Medulla oblongata (tissue), 1 donor: Measurements from ENCODE around the gene XPR1.
"Not testable (repeated sequence)": the region's sequence is repeated elsewhere in the genome, so short reads cannot be mapped to it uniquely, and the experiment has no call there.

Source experiments
- DNase-seq: peaks from one replicate; pipeline ENCODE4 v3.0.0-alpha.2; 2015; ENCODE audit errors: extremely low spot score

XPR1 gene

DNA sequence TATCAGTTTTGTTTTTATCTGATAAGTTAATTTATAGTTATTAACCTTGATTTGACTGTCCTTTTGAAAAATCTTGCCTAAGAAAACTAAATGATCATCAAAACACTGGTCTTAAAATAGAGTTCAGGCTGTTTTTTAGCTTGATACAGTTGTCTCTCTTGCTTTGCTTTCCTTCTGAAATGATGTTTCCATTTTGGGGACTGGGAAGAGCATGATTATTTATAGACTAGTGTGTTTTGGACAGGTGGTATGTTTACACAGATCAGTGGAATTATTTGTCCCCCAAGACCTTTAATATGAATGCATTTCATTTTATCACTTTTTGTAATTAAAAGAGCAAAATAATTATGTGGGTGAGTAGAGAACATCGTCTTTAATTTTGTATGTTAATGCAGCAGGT, 90.8 kb downstream of the XPR1 start:
- DNase-seq = no peak

DNA sequence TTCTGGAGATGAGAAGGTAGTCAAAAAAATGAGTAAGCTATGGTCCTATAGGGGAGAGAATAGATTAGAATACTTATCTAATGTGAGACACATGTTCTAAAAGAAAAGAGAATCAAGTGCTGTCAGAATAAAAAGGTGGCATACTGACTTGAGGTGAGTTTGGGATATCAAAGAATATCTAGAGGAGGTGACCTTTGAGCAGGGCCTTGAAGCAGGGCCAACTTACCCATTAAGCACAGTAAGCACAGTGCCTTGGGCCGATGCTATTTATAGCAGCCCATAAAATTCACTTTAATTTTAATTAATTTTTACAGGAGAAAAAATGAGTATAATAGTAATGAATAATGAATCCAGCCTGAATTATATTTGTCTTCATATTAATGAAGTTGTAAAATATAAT, 92.2 kb downstream of the XPR1 start:
- DNase-seq = no peak

DNA sequence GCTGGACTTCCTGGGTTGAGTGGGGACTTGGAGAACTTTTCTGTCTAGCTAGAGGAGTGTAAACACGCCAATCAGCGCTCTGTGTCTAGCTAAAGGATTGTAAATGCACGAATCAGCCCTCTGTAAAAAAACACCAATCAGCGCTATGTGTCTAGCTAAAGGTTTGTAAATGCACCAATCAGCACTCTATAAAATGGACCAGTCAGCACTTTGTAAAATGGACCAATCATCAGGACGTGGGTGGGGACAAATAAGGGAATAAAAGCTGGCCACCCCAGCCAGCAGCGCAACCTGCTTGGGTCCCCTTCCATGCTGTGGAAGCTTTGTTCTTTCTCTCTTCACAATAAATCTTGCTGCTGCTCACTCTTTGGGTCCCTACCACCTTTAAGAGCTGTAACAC, 94.2 kb downstream of the XPR1 start:
- not testable (repeated sequence) for DNase-seq

DNA sequence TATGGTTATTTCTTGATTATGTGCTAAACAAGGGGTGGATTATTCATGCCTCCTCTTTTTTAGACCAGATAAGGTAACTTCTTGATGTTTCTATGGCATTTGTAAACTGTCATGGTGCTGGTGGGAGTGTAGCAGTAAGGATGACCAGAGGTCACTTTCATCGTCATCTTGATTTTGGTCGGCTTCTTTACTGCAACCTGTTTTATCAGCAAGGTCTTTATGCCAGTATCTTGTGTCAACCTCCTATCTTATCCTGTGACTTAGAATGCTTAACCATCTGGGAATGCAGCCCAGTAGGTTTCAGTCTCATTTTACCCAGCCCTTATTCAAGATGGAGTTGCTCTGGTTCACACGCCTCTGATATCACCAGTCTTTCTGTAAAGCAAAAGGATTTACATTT, 95.9 kb downstream of the XPR1 start:
- not testable (repeated sequence) for DNase-seq

DNA sequence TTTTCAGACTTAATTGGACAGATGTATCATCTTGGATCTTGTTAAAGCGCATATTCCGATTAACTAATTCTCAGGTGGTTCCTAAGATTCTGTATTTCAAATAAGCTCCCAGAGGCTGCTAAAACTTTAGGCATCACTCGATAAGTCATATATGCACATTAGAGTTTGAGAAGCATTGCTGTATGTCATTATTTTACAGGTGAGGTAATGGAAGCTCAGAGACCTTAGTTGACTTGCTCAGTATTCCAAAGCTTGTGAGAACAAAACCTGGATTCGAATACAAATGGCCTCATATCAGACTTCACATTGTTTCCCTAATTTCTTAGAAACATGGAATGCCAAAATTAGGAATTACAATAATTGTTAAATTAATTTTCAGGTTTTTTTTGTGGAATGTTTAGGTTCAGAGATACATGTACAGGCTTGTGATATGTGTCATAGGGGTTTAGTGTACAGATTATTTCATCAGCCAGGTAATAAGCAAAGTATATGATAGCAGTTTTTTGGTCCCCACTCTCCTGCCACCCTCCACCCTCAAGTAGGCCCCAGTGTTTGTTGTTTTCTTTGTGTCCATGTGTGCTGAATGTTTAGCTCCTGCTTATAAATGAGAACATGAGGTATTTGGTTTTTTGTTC, 96.8 kb downstream of the XPR1 start:
- no peak for DNase-seq

DNA sequence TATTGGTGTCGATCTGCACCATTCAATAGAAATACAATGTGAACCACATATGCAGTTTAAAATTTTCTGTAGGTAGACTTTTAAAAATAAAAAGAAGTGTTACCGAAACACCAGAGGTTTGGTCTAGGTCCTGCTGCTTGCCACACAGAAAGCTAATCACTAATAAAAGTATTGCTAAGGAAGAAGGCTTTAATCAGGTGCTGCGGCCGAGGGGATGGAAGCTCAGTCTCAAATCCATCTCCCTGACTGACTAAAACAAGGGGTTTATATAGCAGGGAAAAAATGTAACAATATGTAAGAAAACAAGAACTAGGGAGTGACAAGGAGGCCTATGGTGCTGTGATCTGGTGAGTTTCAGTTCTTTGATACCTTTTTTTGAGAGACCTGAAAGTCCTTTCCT, 99.3 kb downstream of the XPR1 start:
- no peak for DNase-seq

DNA sequence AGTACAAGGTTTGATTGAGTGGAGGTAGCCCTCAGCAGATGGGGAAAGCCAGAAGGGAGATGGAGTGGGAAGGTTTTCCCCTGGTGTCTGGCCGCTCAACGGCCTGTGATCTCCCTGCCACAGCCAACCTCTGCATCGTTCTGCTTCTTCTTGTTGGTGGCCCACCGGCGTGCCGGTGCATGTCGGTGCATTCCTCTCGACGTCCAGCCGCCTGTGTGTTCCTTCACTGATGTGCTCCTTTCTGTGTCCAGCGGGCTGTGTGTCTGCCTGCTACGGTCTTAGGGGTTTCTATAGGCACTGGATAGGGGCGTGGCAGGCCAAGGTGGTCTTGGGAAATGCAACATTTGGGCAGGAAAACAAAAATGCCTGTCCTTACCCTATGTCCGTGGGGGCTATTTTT, 101.0 kb downstream of the XPR1 start:
- no peak for DNase-seq

DNA sequence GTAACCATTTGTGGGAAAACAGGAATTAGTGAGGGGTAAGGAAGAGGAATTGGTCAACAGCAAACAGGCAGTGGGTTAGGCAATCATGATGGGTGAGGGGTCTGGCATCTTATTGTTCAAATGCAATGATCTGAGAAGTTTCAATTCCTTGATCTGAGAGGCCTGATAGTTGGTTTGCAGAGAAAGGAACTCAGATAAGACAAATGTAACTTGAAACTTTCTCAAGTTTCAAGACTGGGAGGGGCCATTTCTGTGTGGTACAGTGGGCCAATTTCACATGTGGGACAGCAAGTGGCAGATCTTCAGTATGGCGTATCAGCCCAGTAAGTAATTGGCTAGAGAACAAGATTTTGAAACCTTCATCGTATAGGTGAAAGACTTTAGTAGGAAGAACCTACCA, 102.5 kb downstream of the XPR1 start:
- no peak for DNase-seq

DNA sequence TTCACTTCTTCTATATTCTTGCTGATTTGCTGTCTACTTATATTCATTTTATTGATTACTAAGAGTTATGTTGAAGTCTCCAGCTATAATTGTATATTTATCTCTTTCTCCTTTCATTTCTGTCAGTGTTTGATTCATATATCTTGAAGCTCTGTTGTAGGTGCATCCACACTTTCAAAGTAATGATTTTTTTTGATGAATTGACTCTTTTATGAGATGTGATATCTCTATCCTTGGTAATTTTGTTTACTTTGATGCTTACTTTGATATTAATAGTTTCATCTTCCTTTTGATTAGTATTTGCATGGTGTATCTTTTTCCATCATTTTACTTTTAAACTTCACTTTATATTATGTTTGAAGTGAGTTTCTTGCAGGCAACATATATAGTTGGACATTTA, 110.8 kb downstream of the XPR1 start:
- no peak for DNase-seq

DNA sequence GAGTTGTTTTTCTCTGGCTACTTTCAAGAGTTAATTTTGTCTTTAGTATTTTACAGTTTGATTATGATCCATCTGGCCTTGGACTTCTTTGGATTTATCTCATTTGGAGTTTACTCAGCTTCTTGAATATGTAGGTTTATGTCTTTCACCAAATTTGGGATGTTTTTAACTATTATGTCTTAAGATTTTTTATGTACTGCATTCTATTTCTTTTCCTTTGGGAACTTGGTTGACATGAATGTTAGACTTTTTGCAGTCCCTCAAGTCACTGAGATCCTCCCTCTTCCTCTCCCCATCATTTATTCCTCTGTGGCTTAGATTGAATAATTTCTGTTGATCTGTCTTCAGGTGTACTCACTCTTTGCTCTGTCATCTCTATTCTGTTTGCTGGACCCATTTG, 112.0 kb downstream of the XPR1 start:
- DNase-seq = no peak

DNA sequence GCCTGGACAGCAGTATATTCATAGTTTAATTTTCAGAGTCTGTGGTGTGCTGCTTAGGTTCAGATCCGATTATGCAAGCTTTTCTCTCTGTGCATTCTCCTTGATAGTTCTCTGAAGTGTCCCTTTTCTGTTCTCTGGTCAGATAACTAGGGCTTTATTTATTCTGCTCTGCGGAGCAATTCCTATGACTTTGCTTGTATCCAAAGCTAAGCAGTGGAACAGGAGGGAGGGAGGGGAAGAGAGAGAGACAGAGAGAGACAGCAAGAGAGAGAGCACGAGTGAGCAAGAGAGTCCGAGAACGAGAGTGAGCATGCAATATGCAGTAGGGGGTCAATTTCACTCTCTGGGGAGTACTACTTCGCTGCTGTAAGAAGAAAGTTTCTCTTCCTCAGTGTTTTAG, 113.3 kb downstream of the XPR1 start:
- no peak for DNase-seq

DNA sequence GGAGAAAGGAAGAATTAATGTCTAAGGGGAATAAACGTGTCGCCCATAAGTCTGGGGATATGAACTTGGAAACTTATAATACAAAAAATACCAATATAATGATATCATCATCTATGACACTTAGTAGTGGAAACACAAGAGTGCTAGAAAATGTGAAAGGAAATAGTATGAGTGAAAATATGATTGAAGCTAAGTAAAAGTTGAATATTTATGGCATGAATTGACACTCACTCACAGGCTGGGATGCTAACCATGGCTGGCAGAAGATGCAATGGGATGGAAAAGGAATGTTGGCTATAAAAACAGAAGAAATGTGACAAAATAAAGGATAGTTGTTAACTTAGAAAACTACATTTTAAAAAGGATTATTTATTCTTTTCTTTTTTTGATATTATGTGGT, 120.1 kb downstream of the XPR1 start:
- no peak for DNase-seq

DNA sequence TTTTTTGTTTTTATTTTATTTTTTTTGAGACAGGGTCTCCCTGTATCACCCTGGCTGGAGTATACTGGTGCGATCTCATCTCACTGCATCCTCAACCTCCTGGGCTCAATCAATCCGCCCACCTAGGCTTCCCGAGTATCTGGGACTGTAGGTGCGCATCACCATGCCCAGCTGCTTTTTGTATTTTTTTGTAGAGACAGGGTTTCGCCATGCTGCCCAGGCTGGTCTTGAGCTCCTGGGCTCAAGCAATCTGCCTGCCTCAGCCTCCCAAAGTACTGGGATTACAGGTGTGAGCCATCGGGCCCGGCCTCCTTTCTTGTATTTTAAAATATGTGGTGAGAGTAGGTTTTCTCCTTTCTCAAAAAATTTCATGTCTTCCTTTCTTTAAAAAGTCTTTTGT, 122.6 kb downstream of the XPR1 start:
- DNase-seq = no peak

DNA sequence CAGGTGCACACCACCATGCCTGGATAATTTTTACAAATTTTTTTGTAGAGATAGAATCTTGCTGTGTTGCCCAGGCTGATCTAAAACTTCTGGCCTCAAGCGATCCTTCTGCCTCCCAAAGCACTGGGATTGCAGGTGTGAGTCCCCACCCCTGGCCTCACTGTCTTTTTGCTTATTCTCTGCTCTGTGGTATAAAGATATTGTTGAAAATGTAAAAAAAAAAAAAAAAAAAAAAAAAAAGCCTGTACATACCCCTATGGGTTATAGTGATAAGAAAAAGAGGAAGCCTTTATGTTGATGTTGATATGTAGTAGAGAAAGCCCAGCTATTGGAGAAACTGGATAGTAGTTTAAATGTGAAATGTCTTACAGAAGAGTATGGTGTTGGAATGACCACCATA, 125.8 kb downstream of the XPR1 start:
- no peak for DNase-seq

DNA sequence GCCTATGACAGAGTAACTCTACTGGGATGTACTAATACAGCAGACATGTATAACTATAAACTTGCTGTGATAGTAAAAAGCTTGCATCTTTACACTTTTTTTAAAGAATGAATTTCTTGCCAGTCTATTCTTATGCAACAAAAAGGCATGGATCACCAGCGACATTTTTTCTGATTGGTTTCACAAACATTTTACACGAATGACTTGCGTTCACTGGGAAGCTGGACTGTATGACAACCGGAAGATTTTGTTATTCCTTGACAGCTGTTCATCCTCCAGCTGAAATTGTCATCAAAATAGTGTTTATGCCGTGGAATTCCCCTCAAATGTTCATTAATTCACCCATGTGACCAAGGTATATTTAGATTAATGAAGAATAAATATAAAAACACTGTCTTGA, 131.0 kb downstream of the XPR1 start:
- DNase-seq = no peak

DNA sequence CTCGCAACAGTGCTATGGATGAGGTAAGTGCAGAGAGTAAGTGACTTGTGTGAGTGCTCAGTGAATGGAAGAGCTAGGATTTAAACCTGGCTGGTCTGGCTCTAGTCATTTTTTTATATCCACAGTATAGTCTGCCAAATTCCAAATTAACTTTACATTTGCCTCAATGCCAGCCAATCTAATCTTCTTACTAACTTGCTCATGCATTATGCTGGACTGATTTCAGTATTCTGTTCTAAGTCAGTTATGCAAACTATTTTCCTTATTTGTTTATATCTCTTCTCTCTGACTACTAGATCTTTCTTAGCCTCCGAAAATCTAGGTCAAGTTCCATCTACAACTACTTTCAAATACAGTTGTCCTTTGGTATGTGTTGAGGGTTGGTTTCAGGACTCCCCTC, 133.3 kb downstream of the XPR1 start:
- DNase-seq = no peak

DNA sequence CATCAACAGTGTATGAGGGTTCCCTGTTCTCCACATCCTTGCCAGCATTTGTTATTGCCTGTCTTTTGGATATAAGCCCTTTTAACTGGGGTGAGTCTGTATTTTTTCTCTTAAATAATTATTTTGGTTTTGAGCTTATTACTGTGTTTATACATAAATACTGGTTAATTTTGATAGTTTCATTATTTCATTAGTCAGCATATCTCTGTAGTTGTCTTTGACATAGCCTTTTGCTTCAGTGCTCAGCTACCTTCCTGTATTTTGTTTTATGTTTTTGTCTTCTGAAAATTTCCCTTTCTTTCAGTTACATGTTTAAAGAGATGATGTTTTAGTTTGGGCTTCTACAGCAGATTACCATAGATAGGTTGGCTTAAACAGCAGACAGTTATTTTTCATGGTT, 138.1 kb downstream of the XPR1 start:
- no peak for DNase-seq

DNA sequence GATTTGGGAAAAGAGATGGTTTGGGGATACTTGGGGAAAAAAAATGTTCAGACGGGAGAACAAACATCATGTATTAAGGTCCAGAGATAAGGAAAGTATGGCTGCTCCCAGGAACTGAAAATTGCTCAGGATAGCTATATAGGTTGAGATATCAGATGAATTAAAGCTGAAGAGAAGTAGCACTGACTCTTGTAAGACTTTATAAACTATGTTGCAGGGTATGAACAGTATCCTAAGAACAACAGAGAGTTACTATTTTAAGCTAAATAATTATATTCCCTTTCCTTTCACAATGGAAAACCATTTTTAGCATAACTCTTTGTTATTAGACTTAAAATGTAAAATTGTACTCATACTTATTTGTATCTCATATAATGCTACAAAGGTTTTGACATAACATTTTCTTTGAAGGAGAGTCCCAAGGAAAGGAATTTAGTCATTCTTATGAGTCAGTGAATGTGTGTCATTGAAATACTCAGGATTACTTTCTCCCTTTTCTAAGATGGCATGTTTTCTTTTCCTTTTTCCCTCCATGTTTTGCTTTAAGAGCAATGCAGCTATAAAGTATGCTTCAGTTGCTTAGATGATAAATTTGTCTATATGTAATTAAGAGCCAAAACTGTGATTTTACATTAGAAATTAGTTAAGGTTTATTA, 141.5 kb downstream of the XPR1 start:
- no peak for DNase-seq

DNA sequence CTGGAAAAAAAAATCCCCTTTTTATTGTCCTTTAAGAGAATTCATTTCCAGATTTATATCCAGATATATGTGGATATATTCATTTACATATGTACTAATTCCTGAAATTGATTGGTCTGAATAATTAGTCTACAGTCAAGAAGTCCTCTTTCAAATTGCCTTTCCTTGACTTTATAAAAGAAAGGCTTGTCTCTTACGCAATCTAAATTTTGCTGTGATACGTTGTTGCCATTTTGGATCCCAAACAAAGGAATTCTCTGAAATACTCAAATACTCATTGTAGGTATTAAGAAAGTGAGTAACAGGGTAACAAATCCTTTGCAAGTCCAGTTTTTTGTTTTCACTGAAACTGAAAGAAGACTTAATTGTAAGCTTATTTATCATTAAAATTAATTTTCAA, 144.0 kb downstream of the XPR1 start:
- no peak for DNase-seq

DNA sequence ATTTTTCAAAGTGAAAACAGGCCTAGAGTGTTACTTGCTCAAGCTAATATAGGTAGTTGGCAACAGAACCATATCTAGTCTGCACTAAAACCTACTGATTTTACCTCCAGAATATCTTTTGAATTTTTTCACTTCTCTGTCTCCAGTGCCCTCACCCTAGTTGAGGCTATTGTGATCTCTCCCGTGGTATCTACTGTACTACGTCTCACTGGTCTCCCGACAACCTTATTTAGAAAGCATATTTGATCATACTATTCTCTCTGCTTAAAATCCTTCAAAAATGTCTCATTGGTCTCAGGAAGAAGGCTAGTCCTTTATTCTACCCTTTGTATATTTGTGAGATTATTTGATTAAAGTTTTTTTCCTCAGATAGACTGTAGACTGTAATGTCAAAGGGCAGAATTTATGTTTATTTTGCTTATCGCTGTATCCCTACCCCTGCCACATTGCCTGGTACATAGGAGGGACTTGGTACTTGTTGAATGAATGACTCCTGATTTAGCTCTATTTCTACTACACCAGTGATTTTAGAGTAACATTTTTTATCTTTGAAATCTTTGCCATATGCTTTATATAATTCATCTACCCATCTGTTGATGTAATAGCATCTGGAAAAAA, 145.4 kb downstream of the XPR1 start:
- no peak for DNase-seq

DNA sequence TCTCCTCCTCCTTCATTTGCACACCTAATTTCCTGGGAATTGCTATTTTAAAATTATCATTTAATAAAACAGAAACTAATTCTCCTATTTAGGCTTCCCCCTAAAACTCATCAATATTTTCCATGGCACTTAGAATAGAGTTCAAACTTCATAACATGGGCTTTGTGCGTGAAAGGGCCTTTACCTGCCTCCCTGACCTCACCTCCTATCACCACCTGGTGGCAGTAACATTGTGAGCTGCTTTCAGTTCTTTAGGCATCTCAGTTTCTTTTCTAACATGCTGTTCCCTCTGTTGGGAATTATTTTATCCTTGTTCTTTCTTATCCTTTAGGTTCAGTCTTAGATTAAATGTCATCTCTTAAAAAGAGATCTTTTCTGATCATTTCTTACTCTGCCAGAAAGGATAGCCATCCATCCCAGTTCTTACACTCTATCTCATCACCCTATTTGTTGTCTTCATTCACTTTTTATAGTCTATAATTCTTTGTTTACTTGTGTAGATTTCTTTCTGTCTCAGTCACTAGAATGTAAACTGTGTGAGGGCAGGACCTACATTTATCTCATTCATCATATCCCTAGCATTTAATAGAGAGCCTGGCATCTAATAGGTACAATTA, 147.1 kb downstream of the XPR1 start:
- no peak for DNase-seq

DNA sequence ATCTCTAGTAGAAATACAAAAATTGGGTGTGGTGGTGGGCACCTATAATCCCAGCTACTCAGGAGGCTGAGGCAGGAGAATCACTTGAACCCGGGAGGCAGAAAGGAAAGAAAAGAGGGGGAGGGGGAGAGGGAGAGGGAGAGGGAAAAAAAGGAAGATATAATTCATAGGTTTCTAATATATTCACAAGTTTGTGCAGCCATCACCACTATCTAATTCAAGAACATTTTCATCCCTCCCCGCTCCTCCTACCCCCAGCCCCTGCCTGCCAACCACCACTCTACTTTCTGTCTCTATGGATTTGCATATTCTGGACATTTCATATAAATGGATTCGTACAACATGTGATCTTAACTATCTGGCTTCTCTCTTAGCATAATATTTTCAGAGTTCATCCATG, 147.8 kb downstream of the XPR1 start:
- DNase-seq = no peak

DNA sequence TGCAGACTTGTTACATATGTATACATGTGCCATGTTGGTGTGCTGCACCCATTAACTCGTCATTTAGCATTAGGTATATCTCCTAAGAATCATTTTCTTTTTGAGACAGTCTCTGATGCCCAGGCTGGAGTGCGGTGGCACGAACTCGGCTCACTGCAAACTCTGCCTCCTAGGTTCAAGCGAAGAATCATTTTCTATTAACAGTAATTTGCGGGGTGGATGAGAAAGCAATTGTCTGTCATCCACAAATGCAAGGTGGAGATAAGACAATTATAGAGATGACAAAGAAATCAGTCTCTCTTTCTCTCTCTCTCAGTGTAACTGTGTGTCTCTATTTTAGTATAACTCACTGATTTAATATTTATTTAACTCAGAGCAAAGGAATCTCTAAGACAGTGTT, 149.9 kb downstream of the XPR1 start:
- DNase-seq = no peak
